ENCODE measurements around the gene NIPSNAP2. TPM values are rescaled to one million over a fixed set of nuclear protein-coding genes. Genes with fewer than 3 reads are reported as not detected.
"Not testable (repeated sequence)": the region's sequence is repeated elsewhere in the genome, so short reads cannot be mapped to it uniquely, and the experiment has no call there.

Gene NIPSNAP2
- polyA plus RNA-seq, 12 donors = 61.6 to 132 (median 97.8) TPM; not detected in 1

GRCh38 chr7:55970561-55970960 lies 6.2 kb downstream of the NIPSNAP2 start:
- no peak for DNase-seq

GRCh38 chr7:55970978-55971377 lies 6.6 kb downstream of the NIPSNAP2 start:
- no peak for DNase-seq

GRCh38 chr7:55973747-55974250 lies 9.4 kb downstream of the NIPSNAP2 start:
- DNase-seq = no peak

GRCh38 chr7:55975988-55976633 lies 11.7 kb downstream of the NIPSNAP2 start:
- DNase-seq = no peak

- DNase-seq = no peak
Observed at GRCh38 chr7:55977831-55978230, 13.4 kb downstream of the NIPSNAP2 start.

- DNase-seq = no peak
Observed at GRCh38 chr7:55980266-55980665, 15.9 kb downstream of the NIPSNAP2 start.

GRCh38 chr7:55983537-55983936 lies 19.2 kb downstream of the NIPSNAP2 start:
- no peak for DNase-seq

GRCh38 chr7:55992346-55992745 lies 28.0 kb downstream of the NIPSNAP2 start:
- DNase-seq = no peak

GRCh38 chr7:55996856-55997500 lies 32.6 kb downstream of the NIPSNAP2 start:
- DNase-seq = no peak

GRCh38 chr7:56003749-56004148 lies 39.4 kb downstream of the NIPSNAP2 start:
- no peak for DNase-seq

GRCh38 chr7:56007167-56007652 lies 42.8 kb downstream of the NIPSNAP2 start:
- no peak for DNase-seq

GRCh38 chr7:56007891-56008290 lies 43.5 kb downstream of the NIPSNAP2 start:
- no peak for DNase-seq

- DNase-seq = no peak
Observed at GRCh38 chr7:56009695-56010094, 45.3 kb downstream of the NIPSNAP2 start.

GRCh38 chr7:56017015-56017414 lies 52.6 kb downstream of the NIPSNAP2 start:
- DNase-seq = not testable (repeated sequence)

- DNase-seq = no peak
Observed at GRCh38 chr7:56019501-56019900, 55.1 kb downstream of the NIPSNAP2 start.

GRCh38 chr7:56023500-56023899 lies 59.1 kb downstream of the NIPSNAP2 start:
- no peak for DNase-seq

- DNase-seq = no peak
Observed at GRCh38 chr7:56026538-56026937, 62.2 kb downstream of the NIPSNAP2 start.

GRCh38 chr7:56028942-56029630 lies 64.7 kb downstream of the NIPSNAP2 start:
- no peak for DNase-seq

- no peak for DNase-seq
Observed at GRCh38 chr7:56030340-56030739, 66.0 kb downstream of the NIPSNAP2 start.

- not testable (repeated sequence) for DNase-seq
Observed at GRCh38 chr7:56031556-56031955, 67.2 kb downstream of the NIPSNAP2 start.

- DNase-seq = not testable (repeated sequence)
Observed at GRCh38 chr7:56032578-56032977, 68.2 kb downstream of the NIPSNAP2 start.

GRCh38 chr7:56033671-56034432 lies 69.5 kb downstream of the NIPSNAP2 start:
- peak; percentile 59 for DNase-seq

Data from muscle of arm (tissue), 12 donors.